PFSK-1 (cell line): ENCODE data around the gene CD9.

Experiments
- FOXP2 ChIP-seq: optimal IDR thresholded peaks from 2 replicates; pipeline ENCODE3; 2011; ENCODE audit warnings: borderline replicate concordance, control low read depth, inconsistent platforms; ENCODE audit not compliant: insufficient read depth; ENCODE audit errors: extremely low read length, extremely low read depth
- POLR2AphosphoS5 ChIP-seq: IDR thresholded peaks from 2 replicates; pipeline ENCODE4 v1.6.1; 2012; ENCODE audit warnings: low read depth, mild to moderate bottlenecking, control low read depth, low read length, moderate library complexity
- REST ChIP-seq, 2 experiments: IDR thresholded peaks; 2 replicates each; pipeline versions ENCODE4 v1.6.1 to v1.8.0; 2011 to 2012; ENCODE audit warnings: low read depth in 2 of 2, low read length in 2 of 2, control low read depth in 1 of 2, inconsistent platforms in 1 of 2, mild to moderate bottlenecking in 1 of 2, moderate library complexity in 1 of 2; ENCODE audit not compliant: insufficient read depth in 1 of 2
- SIN3A ChIP-seq: IDR thresholded peaks from 2 replicates; pipeline ENCODE4 v1.6.1; 2012; ENCODE audit warnings: mild to moderate bottlenecking, low read length, moderate library complexity, borderline replicate concordance; ENCODE audit not compliant: insufficient read depth
- TAF1 ChIP-seq: IDR thresholded peaks from 2 replicates; pipeline ENCODE4 v1.6.1; 2012; ENCODE audit warnings: low read length, control low read depth, borderline replicate concordance; ENCODE audit not compliant: insufficient read depth

Gene CD9

DNA sequence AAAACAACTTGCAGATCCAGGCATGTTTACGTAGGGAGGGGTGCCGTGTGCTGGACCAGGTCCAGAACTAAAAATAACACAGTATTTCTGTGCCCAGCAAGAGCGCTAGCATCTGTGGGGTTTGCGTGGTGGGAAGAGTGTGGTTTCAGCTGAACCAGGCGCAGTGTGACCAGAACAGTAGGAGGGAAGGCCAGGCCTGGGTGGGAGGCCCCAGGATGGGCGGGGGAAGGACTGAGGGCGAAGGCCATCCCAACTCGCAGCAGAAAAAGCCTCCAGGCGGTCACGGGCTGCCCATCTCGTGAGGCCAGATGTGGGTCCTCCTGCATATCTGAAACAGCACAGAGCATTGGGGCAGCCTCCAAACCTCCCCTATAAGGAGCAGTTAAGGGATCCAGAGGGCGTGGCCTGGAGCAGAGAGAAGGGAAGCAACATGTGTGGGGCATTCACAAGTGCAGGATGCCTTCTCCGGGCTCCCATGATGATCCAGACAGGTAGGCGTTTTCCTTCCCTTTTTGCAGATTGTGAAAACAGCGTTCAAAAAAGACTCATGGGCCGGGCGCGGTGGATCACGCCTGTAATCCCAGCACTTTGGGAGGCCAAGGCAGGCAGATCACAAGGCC is 17.8 kb upstream of the CD9 start:
- TF ChIP-seq POLR2AphosphoS5 (no peak), SIN3A (no peak), REST (IDR thresholded peaks at IDR 0.05; ENCODE audit: insufficient read depth in 1 of 2, low read depth in 2 of 2, low read length in 2 of 2) (no peak), TAF1 (no peak)

GRCh38 chr12:6183689-6184428 is 16.3 kb upstream of the CD9 start:
- TF ChIP-seq TAF1 (no peak), SIN3A (no peak), POLR2AphosphoS5 (no peak), REST (IDR thresholded peaks at IDR 0.05; ENCODE audit: insufficient read depth in 1 of 2, low read depth in 2 of 2, low read length in 2 of 2) (no peak), FOXP2 (no peak)

- TF ChIP-seq SIN3A: no peak
- no peak for TF ChIP-seq REST (IDR thresholded peaks at IDR 0.05; ENCODE audit: insufficient read depth in 1 of 2, low read depth in 2 of 2, low read length in 2 of 2)
- no peak for TF ChIP-seq POLR2AphosphoS5
- no peak for TF ChIP-seq TAF1
- no peak for TF ChIP-seq FOXP2
Measured at GRCh38 chr12:6185961-6186827, 14.0 kb upstream of the CD9 start.

DNA sequence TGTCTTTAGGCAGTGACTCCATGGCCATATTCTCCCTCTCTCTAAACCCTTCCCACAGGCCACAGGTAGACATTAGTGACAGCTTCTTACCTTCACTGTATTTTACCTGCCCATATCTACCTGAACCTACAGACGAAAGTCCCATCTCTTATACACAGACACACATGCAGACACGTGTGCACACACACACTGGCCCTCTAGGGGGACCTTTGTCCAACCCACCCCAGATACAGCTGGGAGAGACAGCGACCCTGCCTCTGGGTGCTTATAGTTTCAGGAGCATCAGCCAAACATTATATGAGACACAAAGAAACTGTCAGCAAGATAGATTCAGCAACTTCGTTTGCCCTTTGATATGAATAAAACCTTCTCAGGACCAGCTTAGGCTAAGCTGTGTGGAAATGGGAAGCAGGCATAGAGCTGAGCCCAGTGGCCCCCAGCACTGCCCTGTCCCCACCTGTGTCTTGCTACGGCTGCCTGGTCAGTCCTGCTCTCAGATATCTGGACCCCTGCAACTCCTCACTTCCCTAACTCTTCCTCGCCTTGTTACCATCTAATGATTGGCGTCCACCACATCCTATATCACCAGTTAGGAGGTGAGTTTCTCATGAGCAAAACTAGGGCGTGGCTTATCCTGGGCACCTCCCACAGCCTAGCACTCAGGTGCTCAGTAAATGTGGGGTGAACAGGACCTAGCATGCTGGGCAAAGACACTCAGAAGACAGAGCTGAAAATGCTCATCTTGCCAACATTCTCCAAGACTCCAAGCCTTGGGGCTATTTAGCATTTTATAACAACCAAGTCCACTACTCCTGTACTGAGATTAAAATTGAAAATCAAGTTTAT is 12.0 kb upstream of the CD9 start:
- TF ChIP-seq POLR2AphosphoS5 (no peak), TAF1 (no peak), FOXP2 (no peak), SIN3A (no peak), REST (IDR thresholded peaks at IDR 0.05; ENCODE audit: insufficient read depth in 1 of 2, low read depth in 2 of 2, low read length in 2 of 2) (no peak)
